SH-SY5Y (cell line): ENCODE results near the gene RPL15.

Source experiments
- GATA2 ChIP-seq: IDR thresholded peaks from 2 replicates; pipeline ENCODE4 v1.6.1; 2011; ENCODE audit warnings: mild to moderate bottlenecking, low read depth, low read length
- GATA3 ChIP-seq: IDR thresholded peaks from 2 replicates; pipeline ENCODE4 v1.6.1; 2011; ENCODE audit warnings: low read depth, mild to moderate bottlenecking, low read length, moderate library complexity

- TF ChIP-seq GATA2 (no peak), GATA3 (no peak)
Measured at GRCh38 chr3:23961066-23961465, 44.1 kb downstream of the RPL15 start.
